Sigmoid colon (tissue), 4 donors: Measurements from ENCODE around the gene HES3.

Source experiments
- EP300 ChIP-seq, 4 donors: sonication (generic); formaldehyde crosslinking; IDR thresholded peaks; one replicate each; pipeline ENCODE4 v1.6.1; 2017; ENCODE audit warnings: antibody characterized with exemption in 4 of 4
- POLR2A ChIP-seq, 2 donors: fragments of 450-650 bp; IDR thresholded peaks; one replicate each; pipeline ENCODE4 v1.6.1; 2016; ENCODE audit warnings: antibody characterized with exemption in 2 of 2, mild to moderate bottlenecking in 2 of 2, moderate library complexity in 2 of 2
- POLR2AphosphoS5 ChIP-seq, 4 donors: sonication (generic); formaldehyde crosslinking; IDR thresholded peaks; one replicate each; pipeline ENCODE4 v1.6.1; 2017; ENCODE audit warnings: antibody characterized with exemption in 4 of 4
- TF ChIP-seq, protein P1 (sequence below), 4 experiments: fragments of 450-650 bp in 3 of 4; fragments of 200-600 bp in 1 of 4; IDR thresholded peaks; one replicate each; pipeline ENCODE4 v1.5.1; 2016 to 2019; ENCODE audit warnings: antibody characterized with exemption in 4 of 4, mild to moderate bottlenecking in 3 of 4, moderate library complexity in 2 of 4

DNA sequence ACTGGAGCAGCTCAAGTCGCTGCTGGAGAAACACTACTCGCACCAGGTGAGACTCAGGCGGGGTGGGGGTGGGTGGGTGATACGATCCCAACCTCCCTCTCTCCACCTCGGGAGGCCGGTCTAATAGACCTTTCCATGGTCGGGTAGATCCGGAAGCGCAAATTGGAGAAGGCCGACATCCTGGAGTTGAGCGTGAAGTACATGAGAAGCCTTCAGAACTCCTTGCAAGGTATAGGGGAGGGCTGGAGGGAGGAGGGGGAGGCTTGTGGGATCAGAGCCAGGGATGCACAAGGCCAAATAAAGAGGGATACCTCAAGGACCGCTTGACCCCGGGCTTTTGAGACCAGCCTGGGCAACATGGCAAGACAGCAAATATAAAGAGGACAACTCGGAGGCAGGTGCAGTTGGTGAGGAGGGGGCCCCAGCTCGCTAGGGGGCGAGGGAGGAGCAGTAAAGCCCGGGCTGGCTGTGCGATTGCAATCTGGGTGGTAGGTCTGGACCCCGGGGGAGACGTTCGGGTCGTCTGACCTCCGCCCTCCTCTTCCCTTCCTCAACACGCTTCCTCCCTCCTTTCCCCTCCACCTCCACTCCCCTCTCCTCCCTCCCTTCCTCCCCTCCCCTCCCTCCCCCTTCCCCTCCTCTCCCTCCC lies 546 bp downstream of the HES3 start:
- TF ChIP-seq POLR2A (IDR thresholded peaks at IDR 0.05) (no peak), EP300 (IDR thresholded peaks at IDR 0.05) (no peak), POLR2AphosphoS5 (IDR thresholded peaks at IDR 0.05) (no peak)
- TF ChIP-seq, protein P1, sequence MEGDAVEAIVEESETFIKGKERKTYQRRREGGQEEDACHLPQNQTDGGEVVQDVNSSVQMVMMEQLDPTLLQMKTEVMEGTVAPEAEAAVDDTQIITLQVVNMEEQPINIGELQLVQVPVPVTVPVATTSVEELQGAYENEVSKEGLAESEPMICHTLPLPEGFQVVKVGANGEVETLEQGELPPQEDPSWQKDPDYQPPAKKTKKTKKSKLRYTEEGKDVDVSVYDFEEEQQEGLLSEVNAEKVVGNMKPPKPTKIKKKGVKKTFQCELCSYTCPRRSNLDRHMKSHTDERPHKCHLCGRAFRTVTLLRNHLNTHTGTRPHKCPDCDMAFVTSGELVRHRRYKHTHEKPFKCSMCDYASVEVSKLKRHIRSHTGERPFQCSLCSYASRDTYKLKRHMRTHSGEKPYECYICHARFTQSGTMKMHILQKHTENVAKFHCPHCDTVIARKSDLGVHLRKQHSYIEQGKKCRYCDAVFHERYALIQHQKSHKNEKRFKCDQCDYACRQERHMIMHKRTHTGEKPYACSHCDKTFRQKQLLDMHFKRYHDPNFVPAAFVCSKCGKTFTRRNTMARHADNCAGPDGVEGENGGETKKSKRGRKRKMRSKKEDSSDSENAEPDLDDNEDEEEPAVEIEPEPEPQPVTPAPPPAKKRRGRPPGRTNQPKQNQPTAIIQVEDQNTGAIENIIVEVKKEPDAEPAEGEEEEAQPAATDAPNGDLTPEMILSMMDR (IDR thresholded peaks at IDR 0.05) = no peak
